GM23338 (cell line): ENCODE data around the gene PNPLA3. TPM values are rescaled to one million over a fixed set of nuclear protein-coding genes. Genes with fewer than 3 reads are reported as not detected.
A peak's percentile ranks its signal among the peaks of the same experiment; 100 is the strongest.

Source experiments
- ATAC-seq: fragments of 200-7000 bp; cut with Tn5 transposase; 3 replicates; pipeline ENCODE4 v1.9.1; 2020
- DNase-seq: peaks from one replicate; pipeline ENCODE4 v3.0.0-alpha.2; 2015; ENCODE audit warnings: low spot score
- H2AFZ ChIP-seq: fragments of 200-600 bp; sonication (generic); 2 replicates; pipeline ENCODE4 v1.8.0; 2016; ENCODE audit warnings: antibody characterized with exemption, mild to moderate bottlenecking, moderate library complexity
- H3F3A ChIP-seq: fragments of 200-600 bp; sonication (generic); replicated peaks from 2 replicates; pipeline ENCODE4 v1.8.0; 2017; ENCODE audit warnings: antibody characterized with exemption, mixed run types, low read depth
- H3K27ac ChIP-seq: fragments of 200-600 bp; sonication (generic); 2 replicates; pipeline ENCODE4 v1.6.1; 2016; ENCODE audit warnings: low read depth
- H3K27me3 ChIP-seq: fragments of 200-600 bp; sonication (generic); 2 replicates; pipeline ENCODE4 v1.8.0; 2016; ENCODE audit warnings: mild to moderate bottlenecking, mixed run types, moderate library complexity; ENCODE audit not compliant: insufficient read depth
- H3K36me3 ChIP-seq: fragments of 200-600 bp; sonication (generic); 2 replicates; pipeline ENCODE4 v1.8.0; 2016; ENCODE audit warnings: mild to moderate bottlenecking; ENCODE audit not compliant: insufficient read depth
- H3K4me1 ChIP-seq: fragments of 200-600 bp; sonication (generic); 2 replicates; pipeline ENCODE4 v1.8.0; 2016; ENCODE audit warnings: mild to moderate bottlenecking, moderate library complexity; ENCODE audit not compliant: insufficient read depth
- H3K4me2 ChIP-seq: fragments of 200-600 bp; sonication (generic); 2 replicates; pipeline ENCODE4 v1.7.1; 2017; ENCODE audit warnings: mixed run types
- H3K4me3 ChIP-seq: fragments of 200-600 bp; sonication (generic); 2 replicates; pipeline ENCODE4 v1.6.1; 2016; ENCODE audit warnings: mixed run types
- H3K79me2 ChIP-seq: fragments of 200-600 bp; sonication (generic); replicated peaks from 2 replicates; pipeline ENCODE4 v1.8.0; 2017; ENCODE audit warnings: mild to moderate bottlenecking; ENCODE audit not compliant: insufficient read depth
- H3K9me2 ChIP-seq: fragments of 200-600 bp; sonication (generic); 2 replicates; pipeline ENCODE4 v1.8.0; 2017; ENCODE audit not compliant: insufficient read depth
- H4K20me1 ChIP-seq: fragments of 200-600 bp; sonication (generic); replicated peaks from 2 replicates; pipeline ENCODE4 v1.8.0; 2017; ENCODE audit warnings: mild to moderate bottlenecking; ENCODE audit not compliant: insufficient read depth
- H3K27ac Mint-ChIP-seq: 2 replicates; pipeline ENCODE4 v1.8.0; 2020; ENCODE audit warnings: inconsistent platforms, mild to moderate bottlenecking, moderate library complexity, mixed read lengths
- H3K27me3 Mint-ChIP-seq: 3 replicates; pipeline ENCODE4 v1.8.0; 2022; ENCODE audit warnings: low read depth, mild to moderate bottlenecking, moderate library complexity, mixed read lengths, inconsistent platforms; ENCODE audit not compliant: insufficient read depth, poor library complexity
- H3K36me3 Mint-ChIP-seq: 3 replicates; pipeline ENCODE4 v1.8.0; 2021; ENCODE audit warnings: low read depth, mild to moderate bottlenecking, inconsistent platforms, moderate library complexity, mixed read lengths
- H3K4me1 Mint-ChIP-seq: 3 replicates; pipeline ENCODE4 v1.8.0; 2020; ENCODE audit warnings: mild to moderate bottlenecking, inconsistent platforms, mixed read lengths
- H3K4me3 Mint-ChIP-seq: 3 replicates; pipeline ENCODE4 v1.8.0; 2021; ENCODE audit warnings: moderate library complexity, mild to moderate bottlenecking, inconsistent platforms, mixed read lengths
- H3K9me3 Mint-ChIP-seq: 3 replicates; pipeline ENCODE4 v1.8.0; 2020; ENCODE audit warnings: moderate library complexity, mild to moderate bottlenecking, inconsistent platforms, mixed read lengths
- NANOG ChIP-seq: IDR thresholded peaks from 2 replicates; pipeline ENCODE4 v1.6.1; 2016; ENCODE audit warnings: antibody characterized with exemption, borderline replicate concordance
- ZNF114 ChIP-seq: fragments of 250-450 bp; sonication (Bioruptor Pico); IDR thresholded peaks from 2 replicates; pipeline ENCODE4 v1.5.0; 2020; ENCODE audit warnings: mild to moderate bottlenecking, moderate library complexity
- polyA plus RNA-seq: library from polyadenylated mRNA; unstranded; fragments of >200 nt; fragmentation: Nextera tagmentation; extraction: Ambion mirVana; gene quantifications from 2 replicates; pipeline ENCODE4 v1.2.1, GENCODE V29; 2016
- total RNA-seq: library from RNA; depleted of rRNA; stranded (reverse); fragments of >200 nt; shearing (Covaris generic); gene quantifications from 2 replicates; pipeline ENCODE4 v1.2.3, GENCODE V29; 2014; rRNA removed
- TF ChIP-seq, protein P1 (sequence below): fragments of 250-450 bp; sonication (Bioruptor Pico); IDR thresholded peaks from 2 replicates; pipeline ENCODE4 v1.5.0; 2020; ENCODE audit warnings: mild to moderate bottlenecking, moderate library complexity
- TF ChIP-seq, protein P2 (sequence below), 2 experiments: fragments of 200-600 bp in 1 of 2; sonication (generic) in 1 of 2; conservative IDR thresholded peaks; 2 replicates each; pipeline versions ENCODE4 v1.5.1 to v1.6.1; 2016 to 2017; ENCODE audit warnings: antibody characterized with exemption in 2 of 2, low read depth in 2 of 2, mild to moderate bottlenecking in 2 of 2, moderate library complexity in 1 of 2

The PNPLA3 gene
- total and polyA plus RNA-seq, 2 experiments from 2014 or later: 17.7 to 23.4 TPM

DNA sequence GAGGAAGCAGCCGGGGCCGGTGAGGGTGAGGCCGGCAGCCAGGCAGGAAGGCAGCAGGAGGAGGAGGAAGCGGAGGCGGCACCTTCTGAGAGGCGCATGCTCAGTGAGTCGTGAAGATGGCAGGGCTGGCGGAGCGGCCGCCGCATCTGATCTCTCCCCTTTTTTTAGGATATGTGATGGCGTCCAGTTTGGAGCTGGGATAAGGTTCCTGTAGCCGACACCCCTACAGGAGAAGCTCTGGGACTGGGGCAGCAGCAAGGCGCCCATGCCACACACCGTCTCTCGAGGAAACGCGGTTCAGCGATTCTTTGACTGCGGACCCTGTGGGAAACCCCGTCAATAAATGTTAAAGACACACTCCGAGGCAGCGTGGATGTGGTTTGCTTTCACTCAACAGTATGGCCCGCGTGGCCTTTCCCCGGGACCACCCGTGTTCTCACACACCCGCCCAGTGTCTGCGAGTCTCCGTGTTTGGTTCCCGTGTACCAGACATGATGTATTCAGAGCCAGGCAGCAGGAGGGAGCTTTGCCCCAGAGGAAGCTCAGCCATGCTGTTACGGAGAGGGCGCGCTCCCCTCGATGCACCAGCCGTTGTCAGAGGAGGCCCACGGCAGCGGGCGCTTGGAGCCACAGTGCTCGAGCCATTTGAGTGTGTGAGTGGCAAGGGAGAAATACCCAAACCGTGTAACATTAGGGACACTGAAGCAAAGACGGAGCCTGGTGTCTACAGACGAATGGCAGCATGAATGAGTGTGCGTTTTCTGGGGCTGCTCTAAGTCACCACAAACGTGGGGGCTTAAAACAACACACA lies 72.8 kb downstream of the PNPLA3 start (continued):
- TF ChIP-seq, protein P1, sequence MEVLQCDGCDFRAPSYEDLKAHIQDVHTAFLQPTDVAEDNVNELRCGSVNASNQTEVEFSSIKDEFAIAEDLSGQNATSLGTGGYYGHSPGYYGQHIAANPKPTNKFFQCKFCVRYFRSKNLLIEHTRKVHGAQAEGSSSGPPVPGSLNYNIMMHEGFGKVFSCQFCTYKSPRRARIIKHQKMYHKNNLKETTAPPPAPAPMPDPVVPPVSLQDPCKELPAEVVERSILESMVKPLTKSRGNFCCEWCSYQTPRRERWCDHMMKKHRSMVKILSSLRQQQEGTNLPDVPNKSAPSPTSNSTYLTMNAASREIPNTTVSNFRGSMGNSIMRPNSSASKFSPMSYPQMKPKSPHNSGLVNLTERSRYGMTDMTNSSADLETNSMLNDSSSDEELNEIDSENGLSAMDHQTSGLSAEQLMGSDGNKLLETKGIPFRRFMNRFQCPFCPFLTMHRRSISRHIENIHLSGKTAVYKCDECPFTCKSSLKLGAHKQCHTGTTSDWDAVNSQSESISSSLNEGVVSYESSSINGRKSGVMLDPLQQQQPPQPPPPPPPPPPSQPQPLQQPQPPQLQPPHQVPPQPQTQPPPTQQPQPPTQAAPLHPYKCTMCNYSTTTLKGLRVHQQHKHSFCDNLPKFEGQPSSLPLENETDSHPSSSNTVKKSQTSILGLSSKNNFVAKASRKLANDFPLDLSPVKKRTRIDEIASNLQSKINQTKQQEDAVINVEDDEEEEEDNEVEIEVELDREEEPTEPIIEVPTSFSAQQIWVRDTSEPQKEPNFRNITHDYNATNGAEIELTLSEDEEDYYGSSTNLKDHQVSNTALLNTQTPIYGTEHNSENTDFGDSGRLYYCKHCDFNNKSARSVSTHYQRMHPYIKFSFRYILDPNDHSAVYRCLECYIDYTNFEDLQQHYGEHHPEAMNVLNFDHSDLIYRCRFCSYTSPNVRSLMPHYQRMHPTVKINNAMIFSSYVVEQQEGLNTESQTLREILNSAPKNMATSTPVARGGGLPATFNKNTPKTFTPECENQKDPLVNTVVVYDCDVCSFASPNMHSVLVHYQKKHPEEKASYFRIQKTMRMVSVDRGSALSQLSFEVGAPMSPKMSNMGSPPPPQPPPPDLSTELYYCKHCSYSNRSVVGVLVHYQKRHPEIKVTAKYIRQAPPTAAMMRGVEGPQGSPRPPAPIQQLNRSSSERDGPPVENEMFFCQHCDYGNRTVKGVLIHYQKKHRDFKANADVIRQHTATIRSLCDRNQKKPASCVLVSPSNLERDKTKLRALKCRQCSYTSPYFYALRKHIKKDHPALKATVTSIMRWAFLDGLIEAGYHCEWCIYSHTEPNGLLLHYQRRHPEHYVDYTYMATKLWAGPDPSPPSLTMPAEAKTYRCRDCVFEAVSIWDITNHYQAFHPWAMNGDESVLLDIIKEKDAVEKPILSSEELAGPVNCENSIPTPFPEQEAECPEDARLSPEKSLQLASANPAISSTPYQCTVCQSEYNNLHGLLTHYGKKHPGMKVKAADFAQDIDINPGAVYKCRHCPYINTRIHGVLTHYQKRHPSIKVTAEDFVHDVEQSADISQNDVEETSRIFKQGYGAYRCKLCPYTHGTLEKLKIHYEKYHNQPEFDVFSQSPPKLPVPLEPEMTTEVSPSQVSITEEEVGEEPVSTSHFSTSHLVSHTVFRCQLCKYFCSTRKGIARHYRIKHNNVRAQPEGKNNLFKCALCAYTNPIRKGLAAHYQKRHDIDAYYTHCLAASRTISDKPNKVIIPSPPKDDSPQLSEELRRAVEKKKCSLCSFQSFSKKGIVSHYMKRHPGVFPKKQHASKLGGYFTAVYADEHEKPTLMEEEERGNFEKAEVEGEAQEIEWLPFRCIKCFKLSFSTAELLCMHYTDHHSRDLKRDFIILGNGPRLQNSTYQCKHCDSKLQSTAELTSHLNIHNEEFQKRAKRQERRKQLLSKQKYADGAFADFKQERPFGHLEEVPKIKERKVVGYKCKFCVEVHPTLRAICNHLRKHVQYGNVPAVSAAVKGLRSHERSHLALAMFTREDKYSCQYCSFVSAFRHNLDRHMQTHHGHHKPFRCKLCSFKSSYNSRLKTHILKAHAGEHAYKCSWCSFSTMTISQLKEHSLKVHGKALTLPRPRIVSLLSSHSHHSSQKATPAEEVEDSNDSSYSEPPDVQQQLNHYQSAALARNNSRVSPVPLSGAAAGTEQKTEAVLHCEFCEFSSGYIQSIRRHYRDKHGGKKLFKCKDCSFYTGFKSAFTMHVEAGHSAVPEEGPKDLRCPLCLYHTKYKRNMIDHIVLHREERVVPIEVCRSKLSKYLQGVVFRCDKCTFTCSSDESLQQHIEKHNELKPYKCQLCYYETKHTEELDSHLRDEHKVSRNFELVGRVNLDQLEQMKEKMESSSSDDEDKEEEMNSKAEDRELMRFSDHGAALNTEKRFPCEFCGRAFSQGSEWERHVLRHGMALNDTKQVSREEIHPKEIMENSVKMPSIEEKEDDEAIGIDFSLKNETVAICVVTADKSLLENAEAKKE (CRISPR knock-in tag): no peak
- TF ChIP-seq ZNF114 (CRISPR knock-in tag): no peak

DNA sequence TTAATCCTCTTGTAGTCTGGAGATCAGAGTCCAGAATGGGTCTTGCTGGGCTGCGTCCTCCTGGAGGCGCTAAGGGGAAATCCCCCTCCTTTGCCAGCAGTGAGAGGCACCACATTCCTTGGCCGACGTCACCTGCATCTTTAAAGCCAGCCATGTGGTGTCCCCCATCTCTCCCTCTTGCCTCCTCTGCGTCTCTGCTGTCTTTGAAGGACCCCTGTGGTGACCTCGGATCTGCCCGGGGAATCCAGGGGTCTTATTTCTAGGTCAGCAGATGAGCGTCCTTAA lies 73.3 kb downstream of the PNPLA3 start:
- Mint-ChIP-seq H3K4me3 (no peak overlapping the region), H3K36me3 (peaks cover 57% of the 10 kb centered on the region), H3K4me1 (peaks cover 10% of the 10 kb centered on the region; the same call in 2 of the 3 replicates), H3K27me3 (peaks cover 5% of the 10 kb centered on the region), H3K9me3 (no peaks in the 10 kb centered on the region), H3K27ac (0 out of 2 replicates have a peak overlapping the region, but pooled peaks have one; percentile 56)
- Histone ChIP-seq H3K27me3 (no peaks in the 10 kb centered on the region), H3K27ac (no peak overlapping the region), H2AFZ (no peak overlapping the region), H3K36me3 (peaks cover 8% of the 10 kb centered on the region; the same call in 1 of the 2 replicates), H3F3A (0 out of 2 replicates have a peak, but pooled peaks cover 7% of the 10 kb centered on the region), H3K4me3 (no peak overlapping the region), H4K20me1 (no peaks in the 10 kb centered on the region; the same call in none of the 2 replicates), H3K4me2 (no peak overlapping the region), H3K4me1 (no peaks in the 10 kb centered on the region), H3K9me2 (no peaks in the 10 kb centered on the region), H3K79me2 (0 out of 2 replicates have a peak, but pooled peaks cover 3% of the 10 kb centered on the region)
- peak; percentile 71 for DNase-seq
- peak; percentile 65 for ATAC-seq
- TF ChIP-seq, protein P2, sequence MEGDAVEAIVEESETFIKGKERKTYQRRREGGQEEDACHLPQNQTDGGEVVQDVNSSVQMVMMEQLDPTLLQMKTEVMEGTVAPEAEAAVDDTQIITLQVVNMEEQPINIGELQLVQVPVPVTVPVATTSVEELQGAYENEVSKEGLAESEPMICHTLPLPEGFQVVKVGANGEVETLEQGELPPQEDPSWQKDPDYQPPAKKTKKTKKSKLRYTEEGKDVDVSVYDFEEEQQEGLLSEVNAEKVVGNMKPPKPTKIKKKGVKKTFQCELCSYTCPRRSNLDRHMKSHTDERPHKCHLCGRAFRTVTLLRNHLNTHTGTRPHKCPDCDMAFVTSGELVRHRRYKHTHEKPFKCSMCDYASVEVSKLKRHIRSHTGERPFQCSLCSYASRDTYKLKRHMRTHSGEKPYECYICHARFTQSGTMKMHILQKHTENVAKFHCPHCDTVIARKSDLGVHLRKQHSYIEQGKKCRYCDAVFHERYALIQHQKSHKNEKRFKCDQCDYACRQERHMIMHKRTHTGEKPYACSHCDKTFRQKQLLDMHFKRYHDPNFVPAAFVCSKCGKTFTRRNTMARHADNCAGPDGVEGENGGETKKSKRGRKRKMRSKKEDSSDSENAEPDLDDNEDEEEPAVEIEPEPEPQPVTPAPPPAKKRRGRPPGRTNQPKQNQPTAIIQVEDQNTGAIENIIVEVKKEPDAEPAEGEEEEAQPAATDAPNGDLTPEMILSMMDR (conservative IDR thresholded peaks at IDR 0.05; ENCODE audit: low read depth in 2 of 2): peak in 1 of 2 experiments; percentile 21; a peak in 2 of 4 replicates
- TF ChIP-seq NANOG: no peak

Other genes with a start within 250 kb of the PNPLA3 start
- 1.8 and 1.9 TPM in 2 replicates for gene EFCAB6, start 111.5 kb upstream of the PNPLA3 start, total RNA-seq
- 1.1 and 1.2 TPM in 2 replicates for gene EFCAB6, start 111.5 kb upstream of the PNPLA3 start, polyA plus RNA-seq
- gene SULT4A1, start 61.3 kb upstream of the PNPLA3 start, total RNA-seq: 5.2 and 7.8 TPM in 2 replicates
- gene SULT4A1, start 61.3 kb upstream of the PNPLA3 start, polyA plus RNA-seq: 4.3 and 4.7 TPM in 2 replicates
- 5.9 and 6.8 TPM in 2 replicates for gene PNPLA5, start 31.8 kb upstream of the PNPLA3 start, total RNA-seq
- gene PNPLA5, start 31.8 kb upstream of the PNPLA3 start, polyA plus RNA-seq: 2.0 and 2.3 TPM in 2 replicates
- gene SAMM50, start 31.6 kb downstream of the PNPLA3 start, total RNA-seq: 58.6 and 68.0 TPM in 2 replicates
- gene SAMM50, start 31.6 kb downstream of the PNPLA3 start, polyA plus RNA-seq: 49.6 and 60.3 TPM in 2 replicates
- 7.7 and 15.5 TPM in 2 replicates for gene PARVB, start 100.5 kb downstream of the PNPLA3 start, total RNA-seq
- 4.0 and 4.3 TPM in 2 replicates for gene PARVB, start 100.5 kb downstream of the PNPLA3 start, polyA plus RNA-seq